Motor neuron (in vitro differentiated cells): Measurements from ENCODE around the gene TJP2. TPM values are rescaled to one million over a fixed set of nuclear protein-coding genes. Genes with fewer than 3 reads are reported as not detected.
"Not testable (repeated sequence)": the region's sequence is repeated elsewhere in the genome, so short reads cannot be mapped to it uniquely, and the experiment has no call there.

Experiments used
- ATAC-seq, 8 experiments: fragments of 200-7000 bp; cut with Tn5 transposase; replicated peaks in 6 of 8; 2 replicates each; pipeline ENCODE4 v1.8.0; 2021; ENCODE audit warnings: mild to moderate bottlenecking in 8 of 8, moderate library complexity in 8 of 8
- H3K27ac ChIP-seq, 2 donors: fragments of 250-450 bp; sonication (Bioruptor Pico); 2 replicates each; pipeline ENCODE4 v1.9.0; 2021; ENCODE audit warnings: antibody characterized with exemption in 2 of 2, mild to moderate bottlenecking in 2 of 2, moderate library complexity in 1 of 2
- H3K4me1 ChIP-seq, 2 donors: fragments of 250-450 bp; sonication (Bioruptor Pico); replicated peaks in 1 of 2; 2 replicates each; pipeline ENCODE4 v1.6.1; 2021; ENCODE audit warnings: antibody characterized with exemption in 2 of 2, mild to moderate bottlenecking in 2 of 2, moderate library complexity in 1 of 2
- H3K4me3 ChIP-seq, 5 donors: fragments of 250-450 bp; sonication (Bioruptor Pico); 2 replicates each; pipeline ENCODE4 v1.9.0; 2021; ENCODE audit warnings: antibody characterized with exemption in 5 of 5, mild to moderate bottlenecking in 5 of 5, moderate library complexity in 4 of 5
- WGBS, 10 experiments: fragments of 450-650 bp; shearing (Covaris generic); methylation state at CpG; one replicate each; pipeline ENCODE4 v1.0.0; 2022; 5-methylcytosine and 5-hydroxymethylcytosine counted together
- in situ Hi-C, 9 experiments: fragments of 400-800 bp; cut with MboI; loops; one replicate each; pipeline ENCODE4 v1.15.0; 2021; ENCODE audit warnings: low sequenced_read_pairs in 9 of 9, low pct_unique_long_range_greater_than_20kb in 2 of 9; ENCODE audit not compliant: unreplicated experiment in 9 of 9
- total RNA-seq, 8 experiments: library from RNA; unstranded; fragments of 300-600 nt; gene quantifications; 2 replicates each; pipeline versions ENCODE4 v1.2.3 to v1.2.4, GENCODE V29; 2022

The TJP2 gene
- total RNA-seq, 8 experiments from 2014 or later: 1.8 to 73.0 (median 15.9) TPM

DNA sequence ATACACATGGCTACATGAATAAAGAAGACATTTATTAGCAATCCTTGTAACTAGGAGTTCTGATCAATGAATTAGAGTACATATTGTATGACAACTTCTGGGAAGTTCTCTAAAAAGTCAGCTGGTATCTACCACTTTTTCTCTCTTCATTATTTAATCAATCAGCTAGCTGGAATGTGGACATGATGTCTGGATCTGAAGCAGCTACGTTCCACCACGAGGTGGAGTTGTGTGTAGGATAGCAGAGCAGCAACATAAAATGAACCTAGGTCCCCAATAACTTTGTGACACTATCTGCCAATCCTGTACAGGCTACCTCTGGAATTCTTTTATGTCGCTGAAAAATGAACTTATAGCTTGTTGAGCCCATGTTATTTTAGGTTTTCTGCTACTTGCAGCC, 118.0 kb downstream of the TJP2 start:
- Histone ChIP-seq H3K4me3 (no peak overlapping the region), H3K27ac (no peak overlapping the region), H3K4me1 (no peaks in the 10 kb centered on the region)
- in situ Hi-C loops: no loop called here
- WGBS, 10 experiments: 17 to 92% (median 73%) methylated on average over 1 to 3 of the region's 3 CpGs; no CpG with 5 or more reads in 3 of the 10 experiments
- ATAC-seq: no peak

DNA sequence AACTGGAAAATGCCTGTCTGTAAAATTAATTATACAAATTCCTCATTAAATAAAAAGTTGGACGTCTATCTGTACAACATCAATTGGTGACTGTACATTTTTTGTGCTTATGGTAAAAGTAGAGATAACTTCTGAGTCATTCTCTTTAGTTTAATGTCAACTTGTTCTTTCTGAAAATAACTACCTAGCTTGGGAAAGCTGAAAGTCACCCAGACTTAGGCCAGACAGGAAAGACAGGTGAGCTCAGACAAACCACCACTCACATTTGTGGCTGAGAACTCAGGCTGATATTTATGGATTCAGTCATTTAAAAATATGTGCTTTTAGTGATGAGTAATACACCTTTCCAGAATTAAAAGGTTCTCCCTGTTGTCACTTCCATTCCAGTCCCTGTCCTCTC, 119.1 kb downstream of the TJP2 start:
- Histone ChIP-seq H3K4me3 (no peak overlapping the region), H3K27ac (no peak overlapping the region), H3K4me1 (no peaks in the 10 kb centered on the region)
- in situ Hi-C loops: no loop called here
- 0 to 82% (median 44%) methylated on average over 1 of the region's 1 CpG; no CpG with 5 or more reads in 1 of the 10 experiments for WGBS, 10 experiments
- no peak for ATAC-seq

DNA sequence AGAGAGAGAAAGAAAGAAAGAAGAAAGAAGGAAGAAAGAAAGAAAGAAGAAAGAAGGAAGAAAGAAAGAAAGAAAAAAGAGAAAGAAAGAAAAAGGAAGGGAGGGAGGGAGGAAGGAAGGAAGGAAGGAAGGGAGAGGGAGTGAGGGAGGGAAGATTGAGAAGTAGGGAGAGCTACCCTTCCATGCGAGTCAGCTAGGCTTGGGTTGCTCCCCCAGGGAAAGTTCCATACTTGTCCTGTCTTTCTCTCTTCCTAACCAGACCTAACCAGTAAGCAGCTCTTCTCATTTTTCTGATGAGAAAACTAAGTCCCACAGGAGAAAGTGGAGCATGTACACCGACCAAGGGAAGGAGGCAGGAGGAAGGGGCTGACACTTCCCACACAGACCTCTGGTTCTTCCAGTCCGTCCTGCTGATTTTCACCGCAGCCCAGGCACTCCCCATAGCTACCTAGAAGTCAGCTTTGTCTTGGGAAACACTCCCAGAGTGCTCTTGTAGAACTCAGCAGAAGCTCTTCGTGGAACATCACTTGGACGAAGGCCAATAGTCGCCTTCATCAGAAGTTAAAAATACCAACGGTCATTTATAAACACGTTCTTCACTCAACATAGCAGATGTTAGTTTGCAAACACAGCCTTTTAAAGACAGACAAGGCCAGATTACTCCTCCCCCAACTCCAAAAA, 121.9 kb downstream of the TJP2 start:
- in situ Hi-C loops: no loop called here
- no peaks in the 10 kb centered on the region for H3K4me1 ChIP-seq
- ATAC-seq: peak in 2 of 8 experiments; percentile 25 to 34
- H3K27ac ChIP-seq: no peak overlapping the region
- WGBS, 10 experiments: 0 to 94% (median 80%) methylated on average over 1 to 7 of the region's 9 CpGs; no CpG with 5 or more reads in 1 of the 10 experiments
- no peak overlapping the region for H3K4me3 ChIP-seq

- no peak overlapping the region for H3K27ac ChIP-seq
- 16 to 92% (median 68%) methylated on average over 2 to 9 of the region's 11 CpGs for WGBS, 10 experiments
- ATAC-seq: peak in 1 of 8 experiments; percentile 62
- H3K4me1 ChIP-seq: no peaks in the 10 kb centered on the region
- in situ Hi-C loops: no loop called here
- no peak overlapping the region for H3K4me3 ChIP-seq
Observed at GRCh38 chr9:69297300-69297980, 123.4 kb downstream of the TJP2 start.

DNA sequence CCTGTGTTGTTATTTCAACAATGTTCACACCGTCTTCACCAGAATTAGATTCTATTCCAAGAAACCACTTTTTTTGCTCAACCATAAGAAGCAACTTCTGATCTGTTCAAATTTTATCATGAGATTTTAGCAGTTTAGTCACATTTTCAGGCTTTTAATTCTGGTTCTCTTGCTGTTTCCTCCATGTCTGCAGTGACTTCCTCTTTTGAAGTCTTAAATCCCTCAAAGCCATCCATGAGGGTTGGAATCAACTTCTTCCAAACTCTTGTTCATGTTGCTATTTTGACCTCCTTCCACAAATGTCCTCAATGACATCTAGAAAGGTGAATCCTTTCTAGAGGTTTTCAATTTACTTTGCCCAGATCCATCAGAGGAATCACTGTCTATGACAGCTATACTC, 125.2 kb downstream of the TJP2 start:
- Histone ChIP-seq H3K4me1 (no peaks in the 10 kb centered on the region), H3K27ac (no peak overlapping the region), H3K4me3 (no peak overlapping the region)
- in situ Hi-C loops: no loop called here
- no peak for ATAC-seq
- WGBS, 10 experiments: 0 to 100% (median 86%) methylated on average over 1 of the region's 1 CpG; no CpG with 5 or more reads in 1 of the 10 experiments

- Histone ChIP-seq H3K27ac (no peak overlapping the region), H3K4me1 (no peaks in the 10 kb centered on the region), H3K4me3 (no peak overlapping the region)
- peak in 1 of 8 experiments; percentile 61 for ATAC-seq
- WGBS, 10 experiments: 0 to 71% (median 22%) methylated on average over 1 of the region's 1 CpG; no CpG with 5 or more reads in 5 of the 10 experiments
- in situ Hi-C loops: no loop called here
Observed at GRCh38 chr9:69299826-69300225, 125.7 kb downstream of the TJP2 start.

DNA sequence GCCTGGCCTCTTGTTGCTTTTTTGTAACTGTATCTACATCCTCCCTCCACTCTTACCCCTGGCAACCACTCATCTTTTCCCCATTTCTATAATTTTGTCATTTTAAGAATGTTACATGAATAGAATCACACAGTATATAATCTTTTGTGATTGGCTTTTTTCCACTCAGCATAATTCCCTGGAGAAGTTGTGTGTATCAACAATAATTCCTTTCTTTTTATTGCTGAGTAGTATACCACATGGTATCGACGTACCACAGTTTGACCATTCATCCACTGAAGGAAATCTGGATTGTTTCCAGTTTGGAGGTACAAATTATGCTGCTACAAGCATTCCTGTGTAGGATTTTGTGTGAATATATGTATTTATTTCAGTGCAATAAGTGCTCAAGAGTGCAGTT, 129.3 kb downstream of the TJP2 start:
- Histone ChIP-seq H3K4me3 (no peak overlapping the region), H3K27ac (no peak overlapping the region), H3K4me1 (no peaks in the 10 kb centered on the region)
- ATAC-seq: no peak
- in situ Hi-C loops: no loop called here
- WGBS, 10 experiments: 42 to 100% (median 93%) methylated on average over 2 of the region's 2 CpGs; no CpG with 5 or more reads in 3 of the 10 experiments

DNA sequence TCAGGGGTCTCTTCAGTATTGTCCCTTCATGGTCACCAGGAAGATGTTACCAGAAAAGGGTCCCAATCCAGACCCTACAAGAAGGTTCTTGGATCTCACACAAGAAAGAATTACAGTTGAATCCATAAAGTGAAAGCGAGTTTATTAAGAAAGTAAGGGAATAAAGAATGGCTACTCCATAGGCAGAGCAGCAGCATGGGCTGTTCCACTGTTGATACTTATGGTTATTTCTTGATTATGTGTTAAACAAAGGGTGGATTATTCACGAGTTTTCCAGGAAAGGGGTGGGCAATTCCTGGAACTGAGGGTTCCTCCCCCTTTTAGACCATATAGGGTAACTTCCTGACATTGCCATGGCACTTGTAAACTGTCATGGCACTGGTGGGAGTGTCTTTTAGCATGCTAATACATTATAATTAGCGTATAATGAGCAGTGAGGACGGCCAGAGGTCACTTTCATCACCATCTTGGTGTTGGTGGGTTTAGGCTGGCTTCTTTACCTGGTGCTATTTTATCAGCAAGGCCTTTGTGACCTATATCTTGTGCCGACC, 132.9 kb downstream of the TJP2 start:
- H3K4me1 ChIP-seq, in situ Hi-C loops, H3K27ac ChIP-seq, H3K4me3 ChIP-seq: not testable (repeated sequence)
- ATAC-seq: peak in 3 of 8 experiments; percentile 41 to 67 (median 58)
- WGBS, 10 experiments: 11 to 100% (median 50%) methylated on average over 1 to 4 of the region's 5 CpGs; no CpG with 5 or more reads in 1 of the 10 experiments

DNA sequence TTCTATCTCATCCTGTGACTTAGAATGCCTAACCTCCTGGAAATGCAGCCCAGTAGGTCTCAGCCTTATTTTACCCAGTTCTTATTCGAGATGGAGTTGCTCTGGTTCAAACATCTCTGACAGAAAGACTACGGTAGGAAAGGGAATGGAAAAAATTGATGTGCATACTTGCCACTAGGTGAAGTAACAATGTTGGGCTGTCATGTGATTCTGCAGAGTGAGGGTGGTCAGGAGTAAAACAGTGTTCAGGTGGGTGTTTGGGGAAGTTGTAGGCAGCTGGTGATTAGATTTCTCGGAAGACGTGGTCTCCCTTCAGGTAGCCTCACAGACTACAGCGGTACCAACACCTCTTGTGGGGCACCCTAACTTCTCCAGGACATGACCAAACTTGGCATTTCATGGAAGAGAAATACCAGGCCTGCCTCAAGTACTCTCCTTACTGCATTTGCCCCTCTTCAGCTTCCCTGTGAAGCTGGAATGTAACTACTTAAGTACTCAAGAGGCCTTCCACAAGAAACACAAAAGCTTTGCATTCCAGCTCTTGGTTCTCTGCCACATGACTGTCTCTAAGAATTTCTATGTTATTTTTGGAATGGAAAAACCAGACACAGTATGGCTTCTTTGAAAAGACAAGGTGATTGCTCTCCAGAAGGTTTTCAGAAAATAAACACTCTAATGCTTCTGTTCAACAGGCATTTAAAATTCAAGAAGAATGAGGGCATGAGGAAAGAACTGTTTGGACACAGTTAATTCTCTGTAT, 133.5 kb downstream of the TJP2 start:
- Histone ChIP-seq H3K4me3 (no peak overlapping the region), H3K27ac (no peak overlapping the region), H3K4me1 (no peaks in the 10 kb centered on the region)
- 50 to 100% (median 81%) methylated on average over 1 to 4 of the region's 5 CpGs; no CpG with 5 or more reads in 1 of the 10 experiments for WGBS, 10 experiments
- in situ Hi-C loops: no loop called here
- ATAC-seq: peak in 3 of 8 experiments; percentile 24 to 84 (median 28)

GRCh38 chr9:69308206-69308931, 134.3 kb downstream of the TJP2 start:
- 56 to 100% (median 69%) methylated on average over 2 to 5 of the region's 5 CpGs; no CpG with 5 or more reads in 1 of the 10 experiments for WGBS, 10 experiments
- Histone ChIP-seq H3K27ac (no peak overlapping the region), H3K4me3 (no peak overlapping the region), H3K4me1 (no peaks in the 10 kb centered on the region)
- in situ Hi-C loops: no loop called here
- no peak for ATAC-seq

DNA sequence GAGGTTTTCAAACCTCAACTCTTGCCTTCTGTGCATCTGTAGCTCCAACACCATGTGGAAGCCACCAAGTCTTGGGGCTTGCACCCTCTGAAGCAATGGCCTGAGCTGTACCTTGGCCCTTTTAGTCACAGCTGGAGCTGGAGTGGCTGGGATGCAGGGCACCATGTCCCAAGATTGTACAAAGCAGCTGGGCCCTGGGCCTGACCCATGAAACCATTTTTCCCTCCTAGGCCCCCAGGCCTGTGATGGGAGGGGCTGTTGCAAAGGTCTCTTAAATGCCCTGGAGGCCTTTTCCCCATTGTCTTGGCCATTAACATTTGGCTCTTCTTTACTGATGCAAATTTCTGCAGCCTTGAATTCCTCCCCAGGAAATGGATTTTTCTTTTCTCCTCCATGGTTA, 139.1 kb downstream of the TJP2 start:
- Histone ChIP-seq H3K27ac (no peak overlapping the region), H3K4me1 (no peaks in the 10 kb centered on the region), H3K4me3 (no peak overlapping the region)
- in situ Hi-C loops: no loop called here
- no peak for ATAC-seq

DNA sequence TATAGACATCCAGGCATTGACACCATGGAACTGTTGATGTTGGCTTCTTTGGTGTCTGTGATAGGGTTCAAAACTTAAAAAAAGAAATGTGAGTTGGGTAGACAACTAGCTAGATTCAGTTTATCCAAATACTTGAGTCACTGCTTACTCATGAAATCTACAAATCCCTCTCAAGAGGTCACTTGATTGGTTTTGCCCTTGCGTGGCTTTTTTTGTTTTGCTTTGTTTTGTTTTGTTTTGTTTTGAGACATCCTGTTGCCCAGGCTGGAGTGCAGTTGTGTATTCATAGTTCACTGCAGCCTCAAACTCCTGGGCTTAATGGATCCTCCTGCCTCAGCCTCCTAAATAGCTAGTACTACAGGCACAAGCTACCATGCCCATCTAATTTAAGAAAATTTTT, 140.5 kb downstream of the TJP2 start:
- no peak for ATAC-seq
- in situ Hi-C loops: no loop called here
- WGBS, 10 experiments: 11 to 100% (median 80%) methylated on average over 1 of the region's 1 CpG; no CpG with 5 or more reads in 1 of the 10 experiments
- no peak overlapping the region for H3K27ac ChIP-seq
- no peaks in the 10 kb centered on the region for H3K4me1 ChIP-seq
- no peak overlapping the region for H3K4me3 ChIP-seq
